ENCODE measurements around the gene YTHDF2.

Gene YTHDF2

DNA sequence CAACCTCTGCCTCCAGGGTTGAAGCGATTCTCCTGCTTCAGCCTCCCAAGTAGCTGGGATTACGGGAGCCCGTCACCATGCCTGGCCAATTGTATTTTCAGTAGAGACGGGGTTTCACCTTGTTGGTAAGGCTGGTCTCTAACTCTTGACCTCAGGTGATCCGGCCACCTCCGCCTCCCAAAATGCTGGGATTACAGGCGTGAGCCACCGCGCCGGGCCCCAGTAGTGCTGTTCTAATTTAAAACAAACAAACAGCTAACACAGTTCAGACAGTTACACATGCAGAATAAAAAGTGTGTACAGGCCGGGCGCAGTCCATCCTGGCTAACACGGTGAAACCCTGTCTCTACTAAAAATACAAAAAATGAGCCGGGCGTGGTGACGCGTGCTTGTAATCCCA lies 39.6 kb downstream of the YTHDF2 start:
- TF ChIP-seq, protein P1, sequence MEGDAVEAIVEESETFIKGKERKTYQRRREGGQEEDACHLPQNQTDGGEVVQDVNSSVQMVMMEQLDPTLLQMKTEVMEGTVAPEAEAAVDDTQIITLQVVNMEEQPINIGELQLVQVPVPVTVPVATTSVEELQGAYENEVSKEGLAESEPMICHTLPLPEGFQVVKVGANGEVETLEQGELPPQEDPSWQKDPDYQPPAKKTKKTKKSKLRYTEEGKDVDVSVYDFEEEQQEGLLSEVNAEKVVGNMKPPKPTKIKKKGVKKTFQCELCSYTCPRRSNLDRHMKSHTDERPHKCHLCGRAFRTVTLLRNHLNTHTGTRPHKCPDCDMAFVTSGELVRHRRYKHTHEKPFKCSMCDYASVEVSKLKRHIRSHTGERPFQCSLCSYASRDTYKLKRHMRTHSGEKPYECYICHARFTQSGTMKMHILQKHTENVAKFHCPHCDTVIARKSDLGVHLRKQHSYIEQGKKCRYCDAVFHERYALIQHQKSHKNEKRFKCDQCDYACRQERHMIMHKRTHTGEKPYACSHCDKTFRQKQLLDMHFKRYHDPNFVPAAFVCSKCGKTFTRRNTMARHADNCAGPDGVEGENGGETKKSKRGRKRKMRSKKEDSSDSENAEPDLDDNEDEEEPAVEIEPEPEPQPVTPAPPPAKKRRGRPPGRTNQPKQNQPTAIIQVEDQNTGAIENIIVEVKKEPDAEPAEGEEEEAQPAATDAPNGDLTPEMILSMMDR (IDR thresholded peaks at IDR 0.05; ENCODE audit: insufficient read depth, low read length, poor library complexity, severe bottlenecking) = no peak
- no peak for TF ChIP-seq EZH2phosphoT487 (conservative IDR thresholded peaks at IDR 0.05; ENCODE audit: low read length)
- H4K20me1 ChIP-seq (ENCODE audit: low read depth, low read length) = no peaks in the 10 kb centered on the region; the same call in 1 of the 2 replicates
- H3K9me2 ChIP-seq (replicated peaks; ENCODE audit: insufficient read depth, low read length) = no peaks in the 10 kb centered on the region
- no peaks in the 10 kb centered on the region for H3K36me3 ChIP-seq (ENCODE audit: low read length)
- no peak overlapping the region for H3K4me2 ChIP-seq (ENCODE audit: low read depth, low read length, poor library complexity, severe bottlenecking)
- H3K79me2 ChIP-seq (ENCODE audit: insufficient read depth, low read length) = no peaks in the 10 kb centered on the region
- no peaks in the 10 kb centered on the region for H3K27me3 ChIP-seq (ENCODE audit: low read length)
- H2AFZ ChIP-seq (ENCODE audit: low read depth, low read length, severe bottlenecking) = no peak overlapping the region
- H3K27ac ChIP-seq (ENCODE audit: low read depth, low read length) = no peak overlapping the region
- no peaks in the 10 kb centered on the region; the same call in 1 of the 2 replicates for H3F3A ChIP-seq (ENCODE audit: insufficient read depth)
- H3K4me3 ChIP-seq (ENCODE audit: insufficient read depth, low read length, poor library complexity, severe bottlenecking) = no peak overlapping the region
- H3K9ac ChIP-seq (ENCODE audit: low read length) = no peak overlapping the region
- H3K9me3 ChIP-seq (ENCODE audit: insufficient read depth, low read length) = no peaks in the 10 kb centered on the region

DNA sequence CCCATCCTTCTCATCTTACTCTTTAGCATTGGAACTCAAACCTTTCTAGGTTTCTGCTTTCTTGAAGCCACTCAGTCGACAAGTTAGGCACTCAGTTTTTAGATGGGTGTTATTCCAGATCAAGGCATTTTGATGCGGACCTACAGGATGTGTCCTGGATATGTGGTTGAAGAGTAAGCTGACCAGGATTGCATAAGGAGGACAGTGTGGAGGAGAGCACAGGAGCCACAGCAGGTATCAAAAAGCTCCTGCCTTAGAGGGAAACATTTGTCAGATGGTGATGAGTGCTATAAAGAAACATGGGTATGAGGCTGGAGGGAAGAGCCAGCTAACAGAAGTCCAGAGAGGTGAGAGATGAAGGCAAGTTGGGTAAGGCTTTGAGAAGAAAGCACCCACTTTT lies 41.3 kb downstream of the YTHDF2 start:
- no peaks in the 10 kb centered on the region for H4K20me1 ChIP-seq (ENCODE audit: low read depth, low read length)
- H3K9me2 ChIP-seq (replicated peaks; ENCODE audit: insufficient read depth, low read length) = no peaks in the 10 kb centered on the region
- no peaks in the 10 kb centered on the region; the same call in 1 of the 2 replicates for H3F3A ChIP-seq (ENCODE audit: insufficient read depth)
- H3K4me3 ChIP-seq (ENCODE audit: insufficient read depth, low read length, poor library complexity, severe bottlenecking) = no peak overlapping the region
- H3K27ac ChIP-seq (ENCODE audit: low read depth, low read length) = no peak overlapping the region
- TF ChIP-seq, protein P1 (IDR thresholded peaks at IDR 0.05; ENCODE audit: insufficient read depth, low read length, poor library complexity, severe bottlenecking) = no peak
- TF ChIP-seq EZH2phosphoT487 (conservative IDR thresholded peaks at IDR 0.05; ENCODE audit: low read length) = no peak
- H2AFZ ChIP-seq (ENCODE audit: low read depth, low read length, severe bottlenecking) = no peak overlapping the region
- H3K79me2 ChIP-seq (ENCODE audit: insufficient read depth, low read length) = no peaks in the 10 kb centered on the region
- H3K9ac ChIP-seq (ENCODE audit: low read length) = no peak overlapping the region
- no peaks in the 10 kb centered on the region for H3K36me3 ChIP-seq (ENCODE audit: low read length)
- no peaks in the 10 kb centered on the region for H3K9me3 ChIP-seq (ENCODE audit: insufficient read depth, low read length)
- no peaks in the 10 kb centered on the region for H3K27me3 ChIP-seq (ENCODE audit: low read length)
- H3K4me2 ChIP-seq (ENCODE audit: low read depth, low read length, poor library complexity, severe bottlenecking) = no peak overlapping the region

- Histone ChIP-seq H3K79me2 (ENCODE audit: insufficient read depth, low read length) (no peaks in the 10 kb centered on the region), H3K9me2 (replicated peaks; ENCODE audit: insufficient read depth, low read length) (no peaks in the 10 kb centered on the region), H3K4me2 (ENCODE audit: low read depth, low read length, poor library complexity, severe bottlenecking) (no peak overlapping the region), H2AFZ (ENCODE audit: low read depth, low read length, severe bottlenecking) (no peak overlapping the region), H3K9me3 (ENCODE audit: insufficient read depth, low read length) (no peaks in the 10 kb centered on the region), H4K20me1 (ENCODE audit: low read depth, low read length) (no peaks in the 10 kb centered on the region), H3K27ac (ENCODE audit: low read depth, low read length) (no peak overlapping the region), H3K4me3 (ENCODE audit: insufficient read depth, low read length, poor library complexity, severe bottlenecking) (no peak overlapping the region), H3F3A (ENCODE audit: insufficient read depth) (no peaks in the 10 kb centered on the region; the same call in 1 of the 2 replicates), H3K9ac (ENCODE audit: low read length) (no peak overlapping the region), H3K36me3 (ENCODE audit: low read length) (no peaks in the 10 kb centered on the region), H3K27me3 (ENCODE audit: low read length) (no peaks in the 10 kb centered on the region)
- TF ChIP-seq, protein P1 (IDR thresholded peaks at IDR 0.05; ENCODE audit: insufficient read depth, low read length, poor library complexity, severe bottlenecking) = no peak
- TF ChIP-seq EZH2phosphoT487 (conservative IDR thresholded peaks at IDR 0.05; ENCODE audit: low read length) = no peak
These were observed 43.1 kb downstream of the YTHDF2 start for GRCh38 chr1:28779751-28780408.

All from SU-DHL-6 (cell line).